Subcutaneous adipose tissue (tissue), 4 donors: ENCODE measurements around the gene FLT3LG. TPM values are rescaled to one million over a fixed set of nuclear protein-coding genes. Genes with fewer than 3 reads are reported as not detected.

ENCODE experiments used
- total RNA-seq, 4 donors: library from RNA; depleted of rRNA; stranded (reverse); fragments of >200 nt; gene quantifications; one replicate each; pipeline ENCODE4 v1.1.0, GENCODE V29; 2016
- TF ChIP-seq, protein P1 (sequence below): fragments of 450-650 bp; IDR thresholded peaks from one replicate; pipeline ENCODE4 v1.5.1; 2016; ENCODE audit warnings: low read depth, mild to moderate bottlenecking, control low read depth, antibody characterized with exemption, moderate library complexity

FLT3LG gene
- total RNA-seq, 4 donors from 2014 or later = 3.2 to 11.5 (median 4.4) TPM

DNA sequence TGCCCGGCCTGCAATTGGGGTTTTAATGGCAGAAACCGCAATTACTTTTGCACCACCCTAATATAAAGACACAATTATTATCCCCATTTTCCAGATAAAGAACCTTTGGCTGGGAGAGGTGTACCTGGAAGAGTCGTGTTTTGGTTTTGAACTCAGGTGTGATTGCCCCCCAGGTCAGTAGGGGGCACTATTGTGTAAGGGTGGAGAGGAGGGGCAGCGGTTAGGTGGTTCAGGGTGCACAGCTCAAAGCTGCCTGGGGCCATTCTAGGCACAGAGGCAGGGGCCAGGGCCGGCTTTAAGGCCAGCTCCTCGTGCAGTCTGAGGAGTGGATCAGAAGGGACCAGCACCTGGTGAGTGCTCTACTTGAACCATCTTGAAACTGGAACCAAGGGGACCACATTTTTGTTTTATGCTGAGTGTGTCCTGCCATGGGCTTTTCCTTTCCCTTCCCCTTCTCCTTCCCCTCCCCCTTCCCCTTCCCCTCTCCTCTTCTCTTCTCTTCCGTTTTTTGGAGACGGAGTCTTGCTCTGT, 32.6 kb downstream of the FLT3LG start:
- TF ChIP-seq, protein P1, sequence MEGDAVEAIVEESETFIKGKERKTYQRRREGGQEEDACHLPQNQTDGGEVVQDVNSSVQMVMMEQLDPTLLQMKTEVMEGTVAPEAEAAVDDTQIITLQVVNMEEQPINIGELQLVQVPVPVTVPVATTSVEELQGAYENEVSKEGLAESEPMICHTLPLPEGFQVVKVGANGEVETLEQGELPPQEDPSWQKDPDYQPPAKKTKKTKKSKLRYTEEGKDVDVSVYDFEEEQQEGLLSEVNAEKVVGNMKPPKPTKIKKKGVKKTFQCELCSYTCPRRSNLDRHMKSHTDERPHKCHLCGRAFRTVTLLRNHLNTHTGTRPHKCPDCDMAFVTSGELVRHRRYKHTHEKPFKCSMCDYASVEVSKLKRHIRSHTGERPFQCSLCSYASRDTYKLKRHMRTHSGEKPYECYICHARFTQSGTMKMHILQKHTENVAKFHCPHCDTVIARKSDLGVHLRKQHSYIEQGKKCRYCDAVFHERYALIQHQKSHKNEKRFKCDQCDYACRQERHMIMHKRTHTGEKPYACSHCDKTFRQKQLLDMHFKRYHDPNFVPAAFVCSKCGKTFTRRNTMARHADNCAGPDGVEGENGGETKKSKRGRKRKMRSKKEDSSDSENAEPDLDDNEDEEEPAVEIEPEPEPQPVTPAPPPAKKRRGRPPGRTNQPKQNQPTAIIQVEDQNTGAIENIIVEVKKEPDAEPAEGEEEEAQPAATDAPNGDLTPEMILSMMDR = no peak

DNA sequence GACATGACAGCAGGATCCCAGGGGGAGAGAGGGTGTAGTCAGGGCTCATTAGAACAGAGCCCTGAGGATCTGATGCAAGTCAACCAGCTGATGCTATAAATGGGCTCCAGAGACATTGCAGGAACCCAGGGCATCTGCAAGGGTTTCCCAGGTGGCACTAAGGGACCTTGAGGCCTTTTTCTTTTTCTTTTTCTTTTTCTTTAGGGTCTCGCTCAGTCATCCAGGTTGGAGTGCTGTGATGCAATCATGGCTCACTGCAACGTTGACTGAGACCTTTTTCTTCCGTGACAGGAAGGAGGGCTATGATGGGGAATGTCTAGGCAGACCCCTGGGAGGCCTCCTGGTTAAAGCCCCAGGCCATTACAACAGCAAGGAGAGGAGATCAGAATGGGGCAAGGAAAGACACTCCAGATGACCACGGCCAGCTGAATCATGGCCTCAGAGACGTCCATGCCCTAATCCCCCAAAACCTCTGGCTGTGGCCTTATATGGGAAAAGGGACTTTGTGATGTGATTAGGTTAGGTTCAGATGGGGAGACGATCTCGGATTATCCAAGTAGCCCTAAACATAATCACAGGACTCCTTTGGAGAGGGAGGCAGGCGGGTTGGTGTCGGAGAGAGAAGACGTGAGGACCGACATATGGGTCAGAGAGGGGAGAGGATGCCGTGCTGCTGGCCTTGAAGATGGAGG, 33.9 kb downstream of the FLT3LG start:
- TF ChIP-seq, protein P1 = no peak

DNA sequence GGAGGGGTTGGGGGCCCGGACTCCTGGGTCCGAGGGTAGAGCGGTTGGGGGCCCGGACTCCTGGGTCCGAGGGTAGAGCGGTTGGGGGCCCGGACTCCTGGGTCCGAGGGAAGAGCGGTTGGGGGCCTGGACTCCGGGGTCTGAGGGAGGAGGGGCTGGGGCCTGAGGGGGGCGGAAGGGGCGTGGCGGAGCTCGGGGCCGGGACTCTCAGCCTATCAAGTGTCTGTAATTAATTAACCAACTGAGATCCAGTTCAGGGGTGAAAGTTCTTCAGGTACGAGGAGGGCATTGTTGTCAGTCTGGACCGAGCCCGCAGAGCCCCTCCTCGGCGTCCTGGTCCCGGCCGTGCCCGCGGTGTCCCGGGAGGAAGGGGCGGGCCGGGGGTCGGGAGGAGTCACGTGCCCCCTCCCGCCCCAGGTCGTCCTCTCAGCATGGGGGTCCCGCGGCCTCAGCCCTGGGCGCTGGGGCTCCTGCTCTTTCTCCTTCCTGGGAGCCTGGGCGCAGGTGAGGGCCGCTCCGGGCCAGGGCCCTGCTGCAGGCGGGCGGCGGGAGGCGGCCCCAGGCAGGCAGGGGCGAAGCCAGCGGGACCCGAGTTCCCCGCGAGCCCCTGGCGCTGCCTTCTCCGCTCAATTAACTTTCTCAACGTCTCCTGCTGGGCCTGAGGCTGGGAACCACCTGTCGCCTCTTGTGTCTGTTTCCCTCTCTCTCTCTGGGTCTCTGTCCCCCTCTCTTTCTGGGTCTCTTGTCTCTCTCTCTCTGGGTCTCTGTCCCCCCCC, 39.1 kb downstream of the FLT3LG start:
- TF ChIP-seq, protein P1 = no peak

DNA sequence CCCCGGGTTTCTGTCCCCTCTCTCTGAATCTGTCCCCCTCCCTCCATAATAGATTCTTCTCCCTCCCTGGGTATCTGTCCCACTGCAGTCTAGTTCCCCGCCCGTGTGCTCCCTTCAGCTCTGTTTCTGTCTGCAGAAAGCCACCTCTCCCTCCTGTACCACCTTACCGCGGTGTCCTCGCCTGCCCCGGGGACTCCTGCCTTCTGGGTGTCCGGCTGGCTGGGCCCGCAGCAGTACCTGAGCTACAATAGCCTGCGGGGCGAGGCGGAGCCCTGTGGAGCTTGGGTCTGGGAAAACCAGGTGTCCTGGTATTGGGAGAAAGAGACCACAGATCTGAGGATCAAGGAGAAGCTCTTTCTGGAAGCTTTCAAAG, 39.7 kb downstream of the FLT3LG start:
- TF ChIP-seq, protein P1 = no peak

DNA sequence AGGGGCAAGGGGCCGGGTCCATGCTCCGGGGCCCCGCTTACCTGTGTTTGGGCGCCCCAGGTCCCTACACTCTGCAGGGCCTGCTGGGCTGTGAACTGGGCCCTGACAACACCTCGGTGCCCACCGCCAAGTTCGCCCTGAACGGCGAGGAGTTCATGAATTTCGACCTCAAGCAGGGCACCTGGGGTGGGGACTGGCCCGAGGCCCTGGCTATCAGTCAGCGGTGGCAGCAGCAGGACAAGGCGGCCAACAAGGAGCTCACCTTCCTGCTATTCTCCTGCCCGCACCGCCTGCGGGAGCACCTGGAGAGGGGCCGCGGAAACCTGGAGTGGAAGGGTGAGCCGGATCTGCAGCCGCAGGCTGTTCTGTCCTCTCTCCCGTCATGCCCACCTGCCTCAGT, 40.1 kb downstream of the FLT3LG start:
- TF ChIP-seq, protein P1 = no peak

DNA sequence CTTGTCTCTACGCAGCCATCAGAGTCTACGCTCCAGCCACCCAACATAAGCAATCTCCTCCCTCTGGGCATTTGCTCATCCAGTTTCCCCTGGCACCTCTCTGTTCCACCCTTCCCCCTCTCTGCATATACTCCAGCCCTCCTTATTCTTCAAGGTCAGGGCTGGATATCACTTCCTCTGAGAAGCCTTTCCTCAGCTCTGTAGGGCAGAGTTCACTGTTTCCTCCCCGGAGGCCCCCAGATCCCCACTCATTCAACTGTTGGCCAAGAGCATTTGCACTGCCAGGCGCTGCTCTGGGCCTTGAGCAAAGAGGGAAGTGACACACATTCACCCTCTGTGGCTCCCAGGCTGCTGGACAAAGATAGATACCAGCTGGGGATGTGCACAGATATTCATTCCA, 41.8 kb downstream of the FLT3LG start:
- TF ChIP-seq, protein P1 = no peak

DNA sequence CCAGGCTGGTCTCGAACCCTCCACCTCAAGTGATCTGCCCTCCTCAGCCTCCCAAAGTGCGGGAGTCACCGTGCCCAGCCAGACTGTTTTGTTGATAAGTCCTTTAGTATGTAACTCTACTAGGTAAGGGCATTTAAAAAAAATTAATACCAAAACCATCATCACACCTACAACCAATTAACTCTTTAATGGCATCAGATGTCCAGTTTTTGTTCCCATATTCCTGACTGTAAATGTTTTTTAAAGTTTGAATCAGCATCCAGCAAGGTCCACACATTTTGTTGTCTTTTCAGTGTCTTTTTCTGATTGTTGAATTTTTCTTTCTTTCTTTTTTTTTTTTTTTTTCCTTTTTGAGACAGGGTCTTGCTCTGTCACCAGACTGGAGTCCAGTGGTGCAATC, 44.0 kb downstream of the FLT3LG start:
- TF ChIP-seq, protein P1 = no peak
